C4-2B (cell line): ENCODE measurements around the gene EFNA1.

Experiments
- H3K27ac ChIP-seq: fragments of 450-650 bp; 2 replicates; pipeline ENCODE4 v1.5.1; 2017
- CTCF ChIP-seq: fragments of 450-650 bp; conservative IDR thresholded peaks from 2 replicates; pipeline ENCODE4 v1.5.1; 2017; ENCODE audit warnings: mild to moderate bottlenecking
- ZFX ChIP-seq: fragments of 450-650 bp; IDR thresholded peaks from 2 replicates; pipeline ENCODE4 v1.6.1; 2017

The EFNA1 gene

GRCh38 chr1:155094622-155094948 is 33.1 kb upstream of the EFNA1 start:
- TF ChIP-seq ZFX (no peak), CTCF (no peak; the same call in 1 of the 2 replicates)
- no peak overlapping the region for H3K27ac ChIP-seq

GRCh38 chr1:155099331-155099730 is 28.3 kb upstream of the EFNA1 start:
- H3K27ac ChIP-seq: no peak overlapping the region
- TF ChIP-seq ZFX (no peak), CTCF (no peak)

GRCh38 chr1:155103325-155103724 is 24.4 kb upstream of the EFNA1 start:
- no peak overlapping the region for H3K27ac ChIP-seq
- TF ChIP-seq ZFX (no peak), CTCF (no peak)

GRCh38 chr1:155104605-155105534 is 22.8 kb upstream of the EFNA1 start:
- no peak overlapping the region for H3K27ac ChIP-seq
- no peak for TF ChIP-seq ZFX
- TF ChIP-seq CTCF: no peak

GRCh38 chr1:155105604-155106011 is 22.1 kb upstream of the EFNA1 start:
- no peak for TF ChIP-seq CTCF
- TF ChIP-seq ZFX: no peak
- H3K27ac ChIP-seq: no peak overlapping the region

GRCh38 chr1:155106862-155107261 is 20.8 kb upstream of the EFNA1 start:
- no peak for TF ChIP-seq ZFX
- no peak for TF ChIP-seq CTCF
- no peak overlapping the region for H3K27ac ChIP-seq

GRCh38 chr1:155107309-155108264 is 20.1 kb upstream of the EFNA1 start:
- H3K27ac ChIP-seq: no peak overlapping the region
- no peak for TF ChIP-seq CTCF
- TF ChIP-seq ZFX: no peak
